HG03439 (cell line): ENCODE results near the gene DAZAP2.
"Not testable (repeated sequence)": the region's sequence is repeated elsewhere in the genome, so short reads cannot be mapped to it uniquely, and the experiment has no call there.

ENCODE experiments used
- ATAC-seq: cut with Tn5 transposase; IDR thresholded peaks from one replicate; pipeline ENCODE4 v1.9.1; 2021; ENCODE audit warnings: mild to moderate bottlenecking, moderate library complexity; ENCODE audit not compliant: unreplicated experiment

The DAZAP2 gene

DNA sequence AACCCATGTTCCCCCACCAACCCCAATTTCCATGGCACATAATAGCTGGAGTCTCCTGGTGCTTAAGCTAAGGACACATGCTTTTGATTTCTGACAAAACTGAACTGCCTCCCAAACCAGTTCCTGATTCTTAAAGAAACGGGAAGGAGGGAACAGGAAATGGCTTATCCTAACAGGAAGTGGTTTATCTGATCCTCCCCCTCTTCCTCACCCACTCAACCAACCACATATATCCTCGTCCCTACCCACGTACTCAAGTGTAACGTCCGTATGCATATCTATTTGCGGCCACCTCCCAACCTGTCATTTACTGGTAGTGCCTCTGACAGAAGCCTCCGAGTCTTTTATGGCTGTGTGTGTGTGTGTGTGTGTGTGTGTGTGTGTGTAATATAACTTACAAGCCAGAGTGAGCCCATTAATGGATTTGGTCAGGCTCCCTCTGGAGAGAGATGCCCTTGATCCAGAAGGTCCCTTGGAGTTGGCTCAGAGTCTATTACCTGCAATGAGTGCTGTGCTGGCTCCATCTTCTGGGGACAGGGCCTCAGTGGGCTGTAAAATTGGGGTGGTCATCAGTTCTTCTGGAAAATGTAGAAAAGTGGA, 7.7 kb downstream of the DAZAP2 start:
- no peak for ATAC-seq

DNA sequence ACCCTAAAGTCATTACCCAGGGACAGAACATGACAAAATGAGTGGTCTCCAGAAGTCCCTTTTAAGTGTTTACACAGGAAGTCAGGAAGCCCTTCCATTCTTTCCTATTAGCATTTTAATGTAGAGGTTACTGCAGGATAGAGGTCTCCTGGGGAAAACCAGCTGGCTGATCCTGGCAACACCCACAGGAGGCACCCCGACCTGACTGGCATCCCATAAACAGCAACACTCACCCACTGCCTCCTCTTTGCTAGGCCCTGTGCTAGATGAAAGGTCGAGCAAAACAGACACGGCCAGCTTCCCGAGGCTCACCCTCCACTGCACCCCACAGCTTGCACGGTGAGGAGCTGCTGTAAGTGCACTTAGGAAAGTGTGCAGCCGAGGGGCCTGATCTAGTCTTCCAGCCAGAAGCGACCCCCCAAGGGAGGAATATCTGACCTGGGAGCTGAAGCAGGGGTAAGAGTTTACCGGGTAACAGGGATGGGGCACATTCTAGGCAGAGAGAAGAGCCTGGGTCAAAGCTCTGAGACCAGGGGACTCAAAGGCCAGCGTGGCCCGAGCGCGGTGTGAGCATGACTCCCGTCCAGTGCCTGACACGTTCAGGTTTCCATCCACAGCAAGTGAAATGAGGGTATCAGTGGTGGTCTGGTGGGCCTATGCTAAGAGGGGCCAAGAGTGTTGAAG, 9.0 kb downstream of the DAZAP2 start:
- no peak for ATAC-seq

DNA sequence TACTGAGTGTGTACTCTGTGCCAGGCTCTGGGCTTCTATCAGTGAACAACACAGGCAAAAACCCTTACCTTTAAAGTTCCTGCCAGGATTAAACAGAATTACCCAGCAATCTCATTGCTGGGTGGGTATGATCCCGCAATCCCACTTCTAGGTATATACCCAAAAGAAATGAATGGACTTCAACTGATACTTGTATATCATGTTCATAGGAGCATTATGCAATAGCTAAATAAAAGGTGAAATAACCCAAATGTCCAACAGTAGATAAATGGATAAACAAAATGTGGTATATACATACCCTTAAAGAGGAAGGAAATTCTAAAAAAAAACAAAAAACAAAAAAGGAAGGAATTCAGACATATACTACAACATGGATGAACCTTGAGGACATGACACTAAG, 14.7 kb downstream of the DAZAP2 start:
- no peak for ATAC-seq

DNA sequence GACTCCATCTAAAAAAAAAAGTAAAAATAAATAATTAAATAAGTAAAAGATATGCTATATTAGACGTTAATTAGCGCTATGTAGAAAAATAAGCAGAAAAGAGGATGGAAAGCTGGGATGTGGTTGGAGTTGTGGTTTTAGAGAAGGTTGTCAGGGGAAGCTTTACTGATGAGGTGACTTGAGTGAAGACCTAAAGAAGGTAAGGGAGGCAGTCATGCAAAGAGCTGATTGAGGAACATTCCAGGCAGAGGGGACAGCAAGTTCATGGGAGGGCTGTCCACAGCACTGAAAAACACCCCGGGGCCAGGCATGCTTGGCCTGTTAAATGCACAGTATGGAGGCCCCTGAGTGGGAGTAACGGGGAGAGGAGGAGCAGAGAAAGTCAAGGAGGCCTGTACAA, 15.9 kb downstream of the DAZAP2 start:
- no peak for ATAC-seq

DNA sequence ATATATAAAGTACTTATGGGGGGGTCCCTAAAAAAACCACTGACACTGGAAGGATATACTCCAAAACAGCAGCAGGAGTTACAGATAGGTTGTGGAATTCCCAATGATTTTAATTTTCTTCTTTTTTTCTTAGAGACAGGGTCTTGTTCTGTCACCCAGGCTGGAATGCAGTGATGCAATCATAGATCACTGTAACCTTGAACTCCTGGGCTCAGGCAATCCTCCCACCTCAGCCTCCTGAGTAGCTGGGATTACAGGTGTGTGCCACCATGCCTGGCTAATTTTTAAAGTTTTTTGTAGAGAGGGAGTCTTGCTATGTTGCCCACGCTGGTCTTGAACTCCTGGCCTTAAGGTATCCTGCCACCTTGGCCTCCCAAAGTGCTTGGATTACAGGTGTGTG, 21.0 kb downstream of the DAZAP2 start:
- not testable (repeated sequence) for ATAC-seq

DNA sequence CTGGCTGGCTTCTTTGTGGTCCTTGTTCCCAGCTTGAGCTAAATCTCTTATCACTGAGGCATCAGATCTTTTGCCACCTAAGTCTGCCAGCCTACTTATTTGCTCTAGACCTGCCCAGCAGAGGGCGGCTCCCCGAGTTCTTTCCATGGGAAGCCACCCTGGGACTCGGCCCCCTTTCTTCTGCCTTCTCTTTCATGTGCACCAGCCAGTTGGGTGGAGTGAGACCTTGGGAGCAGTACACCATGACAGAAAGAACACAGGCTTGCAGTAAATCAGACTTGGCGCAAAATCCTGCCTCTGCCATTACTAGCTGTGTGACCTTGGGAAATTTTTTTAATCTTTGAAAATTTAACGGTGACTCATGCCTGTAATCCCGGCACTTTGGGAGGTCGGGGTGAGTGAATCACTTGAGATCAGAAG, 24.1 kb downstream of the DAZAP2 start:
- no peak for ATAC-seq

DNA sequence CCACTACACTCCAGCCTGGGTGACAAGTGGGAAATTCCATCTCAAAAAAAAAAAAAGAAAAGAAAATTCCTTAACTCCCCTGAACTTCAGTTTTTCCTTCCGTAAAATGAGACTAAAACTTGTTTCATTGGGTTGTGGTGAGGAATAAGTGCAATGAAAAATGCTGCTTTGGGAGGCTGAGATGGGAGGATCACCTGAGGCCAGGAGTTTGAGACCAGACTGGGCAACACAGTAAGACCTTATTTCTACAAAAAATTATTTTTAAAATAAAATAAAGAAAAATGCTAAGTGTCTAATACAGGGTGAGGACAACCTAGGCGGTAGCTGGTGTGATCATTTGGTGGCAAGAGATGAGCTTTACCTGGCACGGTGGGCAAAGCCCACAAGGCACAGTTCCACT, 24.7 kb downstream of the DAZAP2 start:
- ATAC-seq = no peak

DNA sequence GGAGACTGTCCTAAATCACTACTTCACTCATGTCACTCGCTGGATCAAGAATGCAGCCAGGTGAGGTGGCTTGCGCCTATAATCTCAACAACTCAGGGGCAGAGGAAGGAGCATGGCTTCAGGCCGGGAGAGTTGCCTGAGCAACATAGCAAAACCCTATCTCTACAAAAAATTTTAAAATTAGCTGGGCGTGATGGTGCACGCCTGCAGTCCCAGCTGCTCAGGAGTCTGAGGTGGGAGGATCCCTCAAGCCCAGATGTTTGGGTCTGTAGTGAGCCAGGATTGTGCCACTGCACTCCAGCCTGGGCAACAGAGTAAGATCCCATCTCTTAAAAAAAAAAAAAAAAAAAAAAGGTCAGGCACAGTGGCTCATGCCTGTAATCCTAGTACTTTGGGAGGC, 25.7 kb downstream of the DAZAP2 start:
- ATAC-seq = no peak

DNA sequence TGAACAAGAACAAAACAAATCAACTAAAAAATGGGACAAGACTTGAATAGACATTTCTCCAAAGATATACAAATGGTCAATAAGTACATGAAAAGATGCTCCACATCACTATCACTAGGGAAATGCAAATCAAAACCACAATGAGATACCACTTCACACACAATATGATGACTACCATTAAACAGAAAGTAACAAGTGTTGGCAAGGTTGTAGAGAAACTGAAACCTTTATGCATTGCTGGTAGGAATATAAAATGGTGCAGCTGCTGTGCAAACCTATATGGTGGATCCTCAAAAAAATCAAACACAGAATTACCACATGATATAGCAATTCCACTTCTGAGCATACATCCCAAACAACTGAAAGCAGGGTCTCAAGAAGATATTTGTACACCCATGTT, 26.4 kb downstream of the DAZAP2 start:
- ATAC-seq = no peak

DNA sequence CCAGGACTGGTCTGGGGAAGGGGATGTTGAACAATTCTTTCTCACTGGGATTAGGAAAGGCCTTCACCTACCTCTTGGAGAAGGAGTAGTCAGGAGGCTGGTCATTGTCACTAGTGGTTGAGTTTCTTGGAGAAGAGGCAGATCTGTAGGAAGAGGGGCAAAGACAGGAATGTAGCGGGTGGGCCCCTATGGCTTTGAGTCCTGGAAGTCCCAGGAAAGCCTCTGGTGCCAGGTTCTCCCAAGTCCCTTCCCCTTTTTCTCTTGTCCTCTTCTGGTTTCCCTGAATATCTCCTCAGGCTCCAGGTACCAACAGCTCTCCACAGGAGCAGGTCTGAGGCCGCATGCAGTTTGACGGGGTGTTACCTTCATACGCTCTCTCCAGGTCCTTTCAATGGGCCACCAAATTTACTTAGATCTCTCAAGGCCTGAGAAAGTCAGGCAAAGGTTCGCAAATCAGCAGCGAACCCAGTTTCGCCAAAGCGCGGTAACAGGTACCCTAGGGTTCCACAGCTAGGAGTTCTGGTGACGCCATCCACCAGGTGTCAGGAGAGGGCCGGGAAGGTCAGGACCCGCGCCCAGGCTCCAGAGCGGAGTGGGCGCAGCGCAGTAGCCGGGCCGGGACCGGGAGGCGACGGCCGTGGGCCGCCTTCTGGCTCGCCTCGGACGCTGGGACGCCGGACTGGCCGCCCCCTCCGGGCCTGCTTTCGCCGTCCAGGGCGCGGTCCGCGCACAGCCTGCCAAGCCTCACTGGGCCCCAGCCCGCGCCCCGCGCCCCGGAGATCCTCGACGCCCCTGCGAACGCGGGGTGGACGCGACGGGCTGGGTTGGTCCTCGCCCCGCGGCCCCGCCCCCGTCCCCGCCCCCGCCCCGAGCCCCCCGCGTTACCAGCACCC, 30.8 kb downstream of the DAZAP2 start:
- ATAC-seq = peak; percentile 27

DNA sequence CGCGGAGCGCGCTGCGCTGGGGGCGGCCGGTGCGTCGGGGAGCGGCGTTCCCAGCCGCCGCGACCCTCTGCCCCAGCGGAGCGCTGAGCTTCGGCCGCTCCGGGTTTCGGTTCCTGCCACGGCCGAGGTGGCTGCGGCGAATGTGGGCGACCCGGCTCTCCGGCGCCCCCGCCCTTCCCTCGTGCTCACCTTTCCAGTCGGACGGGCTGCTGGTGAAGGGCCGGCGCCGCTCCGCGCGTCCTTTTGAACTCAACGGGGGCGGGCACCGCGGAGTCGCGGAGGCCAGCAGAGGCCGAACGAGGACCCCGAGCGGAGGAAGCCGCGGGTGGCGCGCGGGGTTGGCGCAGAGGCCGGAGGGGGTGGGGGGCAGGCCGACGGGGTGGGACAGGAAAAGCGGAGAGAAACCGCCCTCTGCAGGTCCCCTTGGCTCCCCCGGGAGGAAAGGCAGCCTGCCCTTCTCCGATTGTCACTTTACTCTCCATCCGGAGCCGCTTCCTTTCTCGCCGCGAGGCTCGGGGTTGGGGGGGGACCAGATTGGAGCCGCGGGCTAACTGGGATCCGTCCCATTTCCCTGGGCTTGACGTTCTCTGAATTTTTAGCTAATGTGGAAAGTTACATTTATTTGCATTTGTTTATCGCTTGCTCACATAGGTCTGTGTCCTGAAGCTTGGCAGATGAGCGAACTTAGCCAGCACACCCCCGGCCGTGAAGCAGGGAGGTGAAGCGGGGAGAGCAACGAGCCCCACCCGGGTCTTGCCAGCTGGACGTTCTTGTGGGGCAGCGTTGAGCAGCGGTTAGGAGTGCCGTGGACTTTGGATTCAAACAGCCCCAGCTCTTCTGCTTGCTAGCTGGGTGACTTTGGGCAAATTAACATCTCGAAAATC, 31.7 kb downstream of the DAZAP2 start, which contains the start of gene SMAGP:
Gene SMAGP (minus strand): TSS at position 349 of the 884 bp plus-strand sequence. CDS start 1,137 bp downstream, outside the sequence.
- ATAC-seq = peak; percentile 59

DNA sequence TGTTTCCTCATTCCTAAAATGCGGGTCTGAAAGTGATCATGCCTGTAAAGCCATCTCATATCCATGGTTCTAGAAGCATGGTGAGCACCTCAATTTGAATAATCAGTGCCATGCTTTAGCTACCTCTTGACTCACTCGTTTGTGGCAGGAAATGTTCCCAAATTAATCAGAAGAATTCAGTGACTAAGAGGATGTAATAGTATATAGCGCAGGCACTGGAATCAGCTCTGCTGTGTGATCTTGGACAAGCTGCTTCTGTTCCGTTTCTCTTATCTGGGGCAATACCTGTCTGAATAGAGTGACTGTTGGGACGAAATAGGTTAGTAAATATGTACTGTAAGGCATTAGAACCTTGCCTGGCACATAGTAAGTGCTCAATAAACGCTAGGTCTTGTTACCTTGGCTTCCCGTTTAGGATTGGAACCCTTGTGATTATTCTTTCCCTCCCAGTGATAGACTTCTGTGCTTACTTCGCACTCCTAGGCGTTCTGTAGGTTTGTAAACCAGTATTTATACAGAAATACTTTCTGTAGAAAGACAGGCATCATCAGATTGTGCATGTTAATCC, 32.4 kb downstream of the DAZAP2 start:
- ATAC-seq = no peak

DNA sequence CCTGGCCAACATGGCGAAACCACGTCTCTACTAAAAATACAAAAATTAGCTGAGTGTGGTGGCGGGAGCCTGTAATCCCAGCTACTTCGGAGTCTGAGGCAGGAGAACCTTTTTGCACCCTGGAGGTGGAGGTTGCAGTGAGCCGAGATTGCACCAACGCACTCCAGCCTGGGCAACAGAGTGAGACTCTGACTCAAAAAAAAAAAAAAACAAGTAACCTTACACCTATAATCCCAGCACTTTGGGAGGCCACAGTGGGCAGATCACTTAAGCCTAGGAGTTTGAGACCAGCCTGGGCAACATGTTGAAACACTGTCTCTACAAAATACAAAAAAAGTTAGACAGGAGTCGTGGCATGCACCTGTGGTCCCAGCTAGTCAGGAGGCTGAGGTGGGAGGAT, 34.2 kb downstream of the DAZAP2 start:
- ATAC-seq = not testable (repeated sequence)

DNA sequence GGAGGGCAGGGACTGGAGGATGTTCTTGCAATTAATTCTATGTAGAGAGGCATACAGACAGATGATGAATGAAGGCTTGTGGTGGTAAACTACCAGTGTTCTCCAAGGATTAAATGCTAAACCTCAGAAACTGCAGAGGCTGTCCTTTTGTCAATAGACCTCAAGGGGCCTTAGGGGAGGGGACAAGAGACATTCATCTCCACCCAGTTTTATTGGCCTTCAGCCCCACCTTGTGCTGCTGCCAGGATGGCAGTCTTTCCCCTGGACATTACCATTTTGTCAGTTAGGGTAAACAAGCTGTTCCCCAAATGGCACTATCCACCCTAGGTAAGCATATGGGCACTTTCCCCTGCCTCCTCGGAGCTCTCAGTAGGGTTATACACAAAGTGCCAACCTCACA, 36.5 kb downstream of the DAZAP2 start:
- ATAC-seq = no peak

DNA sequence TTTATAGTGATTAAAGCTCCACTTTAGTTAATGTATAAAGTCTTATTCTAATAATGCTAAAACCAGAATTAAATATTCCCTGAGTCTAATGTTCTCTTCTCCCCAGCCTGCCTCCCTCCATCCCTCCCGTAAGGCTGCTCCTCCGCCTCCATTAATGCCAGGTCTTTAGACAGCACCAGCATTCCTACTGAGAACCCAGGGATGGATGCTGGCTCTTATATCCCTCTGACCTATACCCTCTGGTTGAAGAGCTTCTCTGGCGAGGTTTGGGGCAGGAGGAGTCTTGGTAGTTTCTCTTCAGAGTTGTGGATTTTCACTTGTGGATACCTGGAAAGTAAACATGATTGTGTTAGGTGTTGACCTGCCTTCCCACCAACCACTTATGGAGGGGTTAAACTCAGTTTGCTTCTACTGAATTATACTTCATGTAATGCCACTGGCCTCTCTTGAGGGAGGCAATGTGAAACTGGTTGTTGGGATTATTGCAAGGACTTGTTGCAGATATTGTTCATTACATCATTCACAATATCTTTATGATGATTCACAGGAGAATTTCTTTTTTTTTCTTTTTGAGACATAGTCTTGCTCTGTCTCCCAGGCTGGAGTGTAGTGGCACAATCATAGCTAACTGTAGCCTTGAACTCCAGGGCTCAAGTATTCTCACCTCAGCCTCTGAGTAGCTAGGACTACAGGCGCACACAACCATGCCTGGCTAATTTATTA, 42.7 kb downstream of the DAZAP2 start:
- ATAC-seq = no peak

DNA sequence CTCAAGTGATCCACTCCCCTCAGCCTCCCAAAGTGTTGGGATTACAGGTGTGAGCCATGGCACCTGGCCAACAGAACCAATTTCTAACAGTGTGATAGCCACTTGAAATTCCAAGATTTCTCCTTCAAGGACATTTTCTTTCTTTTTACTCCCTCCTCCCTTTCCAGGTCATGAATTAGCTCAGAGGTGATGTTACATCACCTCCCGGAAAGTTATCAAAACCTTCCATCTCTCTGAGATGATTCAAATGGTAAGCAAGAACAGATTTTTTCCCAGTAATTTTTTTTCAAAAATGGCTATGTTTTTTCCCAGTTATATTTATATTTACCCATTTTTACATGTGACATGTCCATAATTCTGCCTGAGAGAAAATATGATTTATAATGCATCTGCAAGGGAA, 47.2 kb downstream of the DAZAP2 start:
- no peak for ATAC-seq

DNA sequence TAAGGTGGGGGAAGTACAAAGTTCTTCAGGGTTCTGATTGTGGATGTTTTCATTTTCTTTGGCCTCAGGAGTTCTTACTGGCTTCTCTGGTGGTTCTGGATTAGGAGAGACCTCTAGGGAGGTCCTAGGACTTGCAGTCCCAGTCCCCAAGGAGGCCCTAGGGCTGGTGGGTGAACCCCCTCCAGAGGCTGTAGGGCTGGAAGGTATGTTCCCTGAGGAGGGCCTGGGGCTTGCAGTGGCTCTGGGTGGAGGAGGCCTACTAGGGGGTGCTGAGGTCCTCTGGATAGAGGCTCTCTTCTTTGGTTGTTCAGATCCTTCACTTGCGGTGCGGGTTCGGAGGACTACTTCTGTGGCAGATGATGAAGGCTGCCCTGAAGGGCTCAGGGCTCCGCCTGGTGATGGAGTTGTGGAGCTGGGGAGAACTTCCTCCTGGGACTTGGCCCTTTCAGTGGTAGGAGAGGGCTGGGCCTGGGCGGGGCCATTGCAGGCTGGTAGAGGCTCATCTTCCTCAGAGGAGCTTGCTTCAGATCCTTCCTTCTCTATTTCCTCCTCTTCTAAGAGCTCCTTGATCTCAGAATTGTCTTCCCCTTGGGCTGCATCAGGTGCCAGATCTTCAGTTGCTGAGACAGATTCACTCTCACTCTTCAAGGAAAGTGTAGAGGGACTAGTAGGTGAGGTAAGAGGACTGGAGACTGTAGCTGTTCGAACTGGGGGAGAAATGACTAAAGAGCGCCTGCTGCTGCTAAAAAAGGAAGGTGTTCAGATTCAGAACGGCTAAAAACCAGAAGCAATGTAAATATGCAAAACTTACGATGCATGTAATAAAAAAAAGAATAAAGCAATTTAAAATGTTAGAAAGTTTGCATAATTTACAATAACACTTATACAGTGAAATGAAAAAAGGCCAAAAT, 53.2 kb downstream of the DAZAP2 start:
- not testable (repeated sequence) for ATAC-seq
